GM12865 (cell line): ENCODE results near the gene ZNF444.
"Not testable (repeated sequence)": the region's sequence is repeated elsewhere in the genome, so short reads cannot be mapped to it uniquely, and the experiment has no call there.

ENCODE experiments used
- DNase-seq: peaks from one replicate; pipeline ENCODE4 v3.0.0; 2010; ENCODE audit warnings: low read depth
- H3K4me3 ChIP-seq: 2 replicates; pipeline ENCODE4 v1.5.1; 2011; ENCODE audit warnings: mild to moderate bottlenecking, low read depth, low read length, control low read depth
- CTCF ChIP-seq: IDR thresholded peaks from 2 replicates; pipeline ENCODE4 v1.5.1; 2011; ENCODE audit warnings: low read length, control low read depth, low read depth, inconsistent platforms; ENCODE audit not compliant: insufficient read depth; ENCODE audit errors: missing control alignments

Gene ZNF444

GRCh38 chr19:56097776-56098175, 43.3 kb upstream of the ZNF444 start:
- TF ChIP-seq CTCF: no peak
- no peak overlapping the region for H3K4me3 ChIP-seq
- DNase-seq: no peak

GRCh38 chr19:56098237-56098636, 42.9 kb upstream of the ZNF444 start:
- not testable (repeated sequence) for H3K4me3 ChIP-seq, DNase-seq

GRCh38 chr19:56098731-56099568, 42.1 kb upstream of the ZNF444 start:
- H3K4me3 ChIP-seq: no peak overlapping the region
- no peak for DNase-seq
- no peak for TF ChIP-seq CTCF

GRCh38 chr19:56099638-56100539, 41.2 kb upstream of the ZNF444 start:
- TF ChIP-seq CTCF: no peak
- no peak for DNase-seq

GRCh38 chr19:56101095-56101494, 40.0 kb upstream of the ZNF444 start:
- TF ChIP-seq CTCF: no peak
- H3K4me3 ChIP-seq: no peak overlapping the region
- DNase-seq: no peak

More at GRCh38 chr19:56099638-56100539, 41.2 kb upstream of the ZNF444 start:
- no peak overlapping the region for H3K4me3 ChIP-seq

- TF ChIP-seq CTCF: no peak
- DNase-seq: no peak
- no peak overlapping the region for H3K4me3 ChIP-seq
Observed at GRCh38 chr19:56101746-56102535, 39.1 kb upstream of the ZNF444 start.

- TF ChIP-seq CTCF: no peak
- H3K4me3 ChIP-seq: no peak overlapping the region
- no peak for DNase-seq
Observed at GRCh38 chr19:56103027-56103614, 38.0 kb upstream of the ZNF444 start.
